LNCaP clone FGC (cell line): ENCODE data around the gene GRHL1.
A peak's percentile ranks its signal among the peaks of the same experiment; 100 is the strongest.

Experiments used
- DNase-seq: peaks from one replicate; pipeline ENCODE4 v3.0.0-alpha.2; 2011; ENCODE audit warnings: low read depth
- H3K4me3 ChIP-seq: 2 replicates; pipeline ENCODE4 v1.5.1; 2011; ENCODE audit warnings: mild to moderate bottlenecking, low read depth, low read length, control low read depth
- CTCF ChIP-seq: IDR thresholded peaks from 2 replicates; pipeline ENCODE4 v1.5.1; 2012; ENCODE audit warnings: mild to moderate bottlenecking; ENCODE audit not compliant: control insufficient read depth, insufficient read depth; ENCODE audit errors: extremely low read depth

Gene GRHL1

GRCh38 chr2:10033251-10034006 lies 81.9 kb downstream of the GRHL1 start:
- H3K4me3 ChIP-seq, result no peak overlapping the region
- TF ChIP-seq CTCF, result no peak
- no peak for DNase-seq

- H3K4me3 ChIP-seq, result no peak overlapping the region
- no peak for DNase-seq
- no peak for TF ChIP-seq CTCF
Observed at GRCh38 chr2:10034333-10035052, 83.0 kb downstream of the GRHL1 start.

- no peak overlapping the region for H3K4me3 ChIP-seq
- DNase-seq, result no peak
- TF ChIP-seq CTCF, result no peak
Observed at GRCh38 chr2:10035053-10035422, 83.5 kb downstream of the GRHL1 start.

GRCh38 chr2:10035633-10036032 lies 84.1 kb downstream of the GRHL1 start:
- no peak for TF ChIP-seq CTCF
- DNase-seq, result no peak

GRCh38 chr2:10036095-10036884 lies 84.8 kb downstream of the GRHL1 start:
- H3K4me3 ChIP-seq, result no peak overlapping the region
- peak; percentile 28 for TF ChIP-seq CTCF
- DNase-seq, result no peak

More at GRCh38 chr2:10035633-10036032, 84.1 kb downstream of the GRHL1 start:
- H3K4me3 ChIP-seq, result no peak overlapping the region

- no peak for DNase-seq
- TF ChIP-seq CTCF, result no peak
- H3K4me3 ChIP-seq, result no peak overlapping the region
Observed at GRCh38 chr2:10038123-10038522, 86.6 kb downstream of the GRHL1 start.
